ENCODE measurements around the gene MACROD1.
A peak's percentile ranks its signal among the peaks of the same experiment; 100 is the strongest.

Gene MACROD1

GRCh38 chr11:64074239-64074638 is 91.7 kb downstream of the MACROD1 start:
- DNase-seq (ENCODE audit: low spot score) = no peak

DNA sequence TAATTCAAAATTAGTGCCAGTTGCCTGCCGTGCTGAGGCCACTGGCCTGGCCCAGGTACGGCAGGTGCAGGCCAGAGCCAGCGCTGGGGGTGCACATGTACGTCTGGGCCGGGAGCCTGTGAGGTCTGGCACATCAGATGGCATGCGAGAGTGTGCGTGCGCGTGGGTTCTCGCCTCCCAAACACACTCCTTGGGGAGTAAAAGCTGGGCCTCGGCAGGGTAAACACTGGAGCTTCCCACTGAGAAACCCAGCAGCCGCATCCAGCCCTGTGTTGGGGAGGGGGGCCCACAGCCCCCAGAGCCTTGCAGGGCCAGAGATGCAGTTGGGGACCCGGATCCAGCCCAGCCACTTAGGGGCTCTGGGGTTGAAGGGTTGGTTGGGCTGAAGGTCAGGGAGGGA is 92.4 kb downstream of the MACROD1 start:
- no peak for DNase-seq (ENCODE audit: low spot score)

GRCh38 chr11:64072871-64073270 is 93.0 kb downstream of the MACROD1 start:
- DNase-seq (ENCODE audit: low spot score) = no peak

DNA sequence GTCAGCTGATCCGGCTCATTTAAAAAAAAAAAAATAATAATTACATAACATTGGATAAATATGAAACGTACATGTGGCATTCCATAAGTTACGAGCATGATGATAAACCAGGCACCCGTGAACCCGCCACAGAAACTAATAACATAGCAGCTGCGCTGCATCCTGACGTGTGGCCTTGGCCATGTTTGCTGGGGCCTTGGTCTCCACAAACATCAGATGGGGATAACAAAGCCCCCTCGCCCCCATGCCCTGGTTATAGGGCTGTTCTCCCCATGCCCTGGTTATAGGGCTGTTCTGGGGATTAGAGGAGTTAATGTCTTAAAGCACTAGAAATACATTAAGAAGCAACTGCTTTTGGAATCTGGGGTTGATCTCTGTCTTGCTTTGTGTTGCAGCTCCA is 93.5 kb downstream of the MACROD1 start:
- no peak for DNase-seq (ENCODE audit: low spot score)

GRCh38 chr11:64071849-64072248 is 94.1 kb downstream of the MACROD1 start:
- no peak for DNase-seq (ENCODE audit: low spot score)

DNA sequence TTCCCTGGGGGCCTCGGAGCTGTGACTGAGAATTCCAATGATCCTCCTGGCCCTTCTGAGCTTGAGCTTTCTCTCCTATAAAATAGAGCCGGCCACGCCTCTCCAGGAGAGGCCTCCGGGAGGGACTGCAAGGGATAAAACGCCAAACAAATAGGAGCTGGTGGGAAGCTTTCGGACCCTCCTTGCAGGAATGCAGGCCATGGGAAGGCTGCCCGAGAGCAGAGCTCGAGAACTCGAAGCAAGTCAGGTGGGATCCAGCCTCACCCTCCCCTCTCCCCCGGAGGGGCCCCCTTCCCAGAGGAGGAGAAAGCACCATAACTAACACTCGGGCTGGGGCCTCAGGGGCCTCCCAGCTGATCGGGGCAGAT is 95.6 kb downstream of the MACROD1 start:
- DNase-seq (ENCODE audit: low spot score) = no peak

DNA sequence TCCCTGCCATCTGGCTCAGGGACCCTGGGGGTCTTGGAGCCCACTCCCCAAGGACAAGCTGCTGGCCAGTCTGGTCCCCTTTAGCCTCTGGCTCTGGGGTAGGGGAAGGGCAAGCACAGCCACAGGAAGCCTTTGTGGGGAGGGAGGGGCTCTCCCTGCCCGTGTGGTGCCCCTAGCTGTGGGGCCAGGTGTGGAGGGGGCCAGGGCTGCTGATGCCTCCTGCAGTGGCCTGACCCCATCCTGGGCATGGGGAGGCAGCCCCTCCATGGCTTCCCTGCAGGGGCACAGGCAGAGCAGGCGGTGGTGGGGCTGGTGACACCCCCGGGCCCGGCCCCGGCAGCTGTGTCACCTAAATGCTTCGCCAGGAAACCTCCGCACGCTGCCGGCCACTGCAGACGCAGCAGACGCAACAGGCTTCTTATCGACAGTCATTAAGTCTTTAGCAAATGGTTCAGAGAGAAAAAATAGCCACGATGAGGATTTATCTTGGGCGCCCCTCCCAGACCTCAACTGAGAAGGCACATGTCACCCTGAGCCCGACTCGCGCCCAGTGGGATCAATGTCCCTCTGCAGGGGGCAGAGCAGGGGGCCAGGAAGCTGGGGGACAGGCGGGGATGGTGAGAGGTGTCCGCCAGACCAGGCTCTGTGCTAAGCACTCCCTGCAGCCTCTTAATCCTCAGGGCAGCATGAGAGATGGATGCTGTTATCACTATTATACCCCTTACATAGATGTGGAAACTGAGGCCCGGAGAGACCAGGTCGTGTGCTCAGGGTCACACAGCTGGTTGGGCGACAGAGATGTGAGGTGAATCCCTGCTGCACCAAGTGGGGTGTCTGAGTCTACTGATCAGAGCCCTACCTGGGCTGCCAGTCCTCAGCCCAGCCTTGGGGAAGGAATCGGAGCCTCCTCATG is 96.3 kb downstream of the MACROD1 start:
- DNase-seq (ENCODE audit: low spot score) = no peak

DNA sequence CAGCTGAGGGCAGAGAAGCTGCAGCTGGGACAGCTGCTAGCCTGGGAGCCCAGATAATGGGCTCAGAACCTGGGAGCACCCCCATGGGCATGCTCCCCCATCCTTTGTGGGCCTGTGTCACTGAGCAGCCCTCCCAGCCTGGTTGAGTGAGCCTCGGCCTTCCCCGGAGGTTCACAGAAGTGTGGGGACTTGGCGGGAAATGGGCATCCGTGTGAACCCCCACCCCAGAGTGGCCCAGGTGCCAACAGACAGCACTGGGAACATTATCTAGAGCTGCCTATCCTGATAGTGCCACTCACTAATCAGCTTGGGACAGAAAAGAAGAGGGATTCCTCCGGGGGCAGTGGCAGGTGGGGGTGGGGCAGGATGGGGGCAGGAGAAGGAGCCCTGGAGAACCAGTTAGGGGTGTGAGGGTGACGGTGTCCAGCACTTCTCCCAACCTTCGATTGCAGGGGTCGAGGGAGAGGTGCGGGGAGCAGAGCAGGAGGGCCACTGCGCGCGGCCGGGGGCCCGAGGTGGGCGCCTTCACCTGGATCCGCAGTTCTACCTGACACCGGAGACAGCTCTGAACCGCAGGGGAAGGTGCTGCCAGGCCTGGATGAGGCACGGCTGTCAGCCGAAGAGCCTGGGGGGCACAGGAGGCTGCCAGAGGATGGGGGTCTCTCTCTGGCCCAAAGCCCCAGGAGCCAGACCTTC is 97.1 kb downstream of the MACROD1 start:
- DNase-seq (ENCODE audit: low spot score) = no peak

DNA sequence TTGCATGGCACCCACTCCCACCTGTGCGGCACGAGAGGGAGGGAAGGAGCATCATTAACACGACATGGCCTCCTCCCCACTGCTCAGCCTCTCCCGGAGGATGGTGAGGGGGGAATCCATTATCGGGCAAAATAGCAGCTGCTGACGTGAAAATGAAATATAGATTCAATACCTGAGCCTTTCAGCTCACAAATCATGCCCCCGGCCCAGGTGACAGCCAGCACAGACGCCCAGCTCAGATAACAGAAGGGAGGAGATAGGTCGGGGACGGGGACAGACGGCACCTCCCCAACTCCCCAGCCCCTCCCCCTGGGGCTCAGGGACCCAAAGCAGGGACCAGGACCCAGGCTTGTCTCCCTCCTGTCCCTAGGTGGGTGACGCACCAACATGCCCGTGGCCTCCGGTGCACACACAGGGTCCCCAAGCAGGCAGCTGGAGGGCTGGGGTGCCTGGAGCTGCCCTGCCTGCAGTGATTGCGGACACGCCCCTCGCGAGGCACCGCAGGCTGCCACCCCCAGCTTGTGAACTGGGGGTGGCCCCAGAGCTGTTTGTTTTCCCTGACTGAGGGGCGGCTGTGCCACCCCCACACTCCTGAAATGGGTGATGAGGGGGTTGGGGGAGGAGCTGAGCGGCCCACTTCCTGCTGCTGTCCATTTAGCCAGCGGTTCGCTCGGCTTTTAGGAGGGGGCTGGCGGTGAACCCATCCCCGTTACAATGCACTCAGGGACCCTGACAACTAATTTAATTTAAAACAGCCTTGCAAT is 98.5 kb downstream of the MACROD1 start:
- DNase-seq (ENCODE audit: low spot score) = no peak

DNA sequence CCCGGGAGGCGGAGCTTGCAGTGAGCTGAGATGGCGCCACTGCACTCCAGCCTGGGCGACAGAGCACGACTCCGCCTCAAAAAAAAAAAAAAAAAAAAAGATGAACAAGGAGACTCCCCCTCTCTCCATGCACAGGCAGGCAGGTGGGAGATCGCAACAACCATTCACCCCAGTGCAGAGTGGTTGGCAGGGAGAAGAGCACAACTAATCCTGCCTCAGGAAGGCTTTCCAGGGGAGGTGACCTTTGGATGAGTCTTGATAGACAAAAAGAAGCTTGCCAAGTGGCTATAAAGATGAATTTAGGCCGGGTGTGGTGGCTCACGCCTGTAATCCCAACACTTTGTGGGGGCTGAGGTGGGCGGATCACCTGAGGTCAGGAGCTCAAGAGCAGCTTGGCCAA is 100.2 kb downstream of the MACROD1 start:
- DNase-seq (ENCODE audit: low spot score) = no peak

GRCh38 chr11:64065141-64065465 is 100.8 kb downstream of the MACROD1 start:
- DNase-seq (ENCODE audit: low spot score) = no peak

- DNase-seq (ENCODE audit: low spot score) = no peak
These were observed 101.4 kb downstream of the MACROD1 start for GRCh38 chr11:64064374-64065140.

DNA sequence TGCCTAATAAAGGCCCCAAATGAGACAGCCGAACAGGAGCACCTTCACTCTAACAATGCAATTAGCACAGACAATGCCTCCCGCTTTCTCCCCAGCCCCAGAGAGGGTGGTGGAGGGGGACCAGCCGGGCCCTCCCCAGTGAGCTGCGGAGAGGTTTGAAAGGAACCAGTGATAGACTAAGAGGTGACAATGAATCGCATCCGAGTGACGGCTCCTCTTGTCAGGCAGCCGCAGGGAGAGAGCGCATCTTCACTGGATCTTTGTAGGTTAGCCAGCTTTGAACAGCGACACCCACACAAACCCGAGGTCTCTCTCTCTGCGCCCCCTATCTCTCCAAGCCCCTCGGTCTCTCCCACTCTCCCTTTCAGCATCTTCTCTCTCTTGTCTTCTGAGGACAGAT is 102.1 kb downstream of the MACROD1 start:
- DNase-seq (ENCODE audit: low spot score) = no peak

DNA sequence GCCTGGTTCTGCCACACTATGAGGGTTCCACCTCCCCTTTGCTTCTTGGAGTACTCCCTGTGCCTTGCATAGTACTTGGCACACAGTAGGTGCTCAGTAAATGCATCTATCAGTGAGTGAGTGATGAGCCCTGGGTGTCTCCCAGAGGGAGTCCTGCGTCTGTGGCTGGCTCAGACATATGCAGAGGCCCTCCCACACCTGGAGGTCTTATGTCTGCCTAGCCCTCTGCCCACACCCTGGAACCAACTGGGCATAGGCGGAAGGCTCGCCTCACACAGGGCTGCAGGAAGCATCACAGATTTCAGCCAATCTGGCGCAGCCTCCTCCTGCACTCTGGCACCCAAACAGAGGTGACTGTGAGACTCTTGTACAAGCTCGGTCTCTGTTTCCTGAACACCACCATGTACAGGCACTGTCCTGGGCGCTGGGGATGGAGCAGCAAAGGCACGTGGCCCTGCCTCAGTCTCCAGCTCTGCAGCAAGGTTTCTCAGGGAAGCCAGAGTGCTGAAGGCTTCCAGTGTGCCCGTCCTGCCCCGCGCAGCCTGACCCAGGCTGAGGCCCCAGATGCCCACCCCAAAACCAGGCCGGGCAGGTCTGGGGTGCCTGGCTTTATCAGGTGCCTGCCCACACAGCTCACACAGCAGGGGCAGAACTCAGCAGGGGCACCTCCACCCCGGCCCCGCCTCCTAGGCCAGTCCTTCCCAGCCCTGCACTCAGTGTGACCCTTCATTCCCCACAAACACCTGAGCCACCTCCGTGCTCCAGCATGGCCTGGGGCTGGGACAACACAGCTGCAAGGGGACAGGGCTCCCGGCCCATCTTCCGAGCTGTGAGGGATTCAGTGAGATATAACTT is 103.5 kb downstream of the MACROD1 start:
- DNase-seq (ENCODE audit: low spot score) = no peak

GRCh38 chr11:64060861-64061444 is 105.0 kb downstream of the MACROD1 start:
- DNase-seq (ENCODE audit: low spot score) = peak; percentile 74

DNA sequence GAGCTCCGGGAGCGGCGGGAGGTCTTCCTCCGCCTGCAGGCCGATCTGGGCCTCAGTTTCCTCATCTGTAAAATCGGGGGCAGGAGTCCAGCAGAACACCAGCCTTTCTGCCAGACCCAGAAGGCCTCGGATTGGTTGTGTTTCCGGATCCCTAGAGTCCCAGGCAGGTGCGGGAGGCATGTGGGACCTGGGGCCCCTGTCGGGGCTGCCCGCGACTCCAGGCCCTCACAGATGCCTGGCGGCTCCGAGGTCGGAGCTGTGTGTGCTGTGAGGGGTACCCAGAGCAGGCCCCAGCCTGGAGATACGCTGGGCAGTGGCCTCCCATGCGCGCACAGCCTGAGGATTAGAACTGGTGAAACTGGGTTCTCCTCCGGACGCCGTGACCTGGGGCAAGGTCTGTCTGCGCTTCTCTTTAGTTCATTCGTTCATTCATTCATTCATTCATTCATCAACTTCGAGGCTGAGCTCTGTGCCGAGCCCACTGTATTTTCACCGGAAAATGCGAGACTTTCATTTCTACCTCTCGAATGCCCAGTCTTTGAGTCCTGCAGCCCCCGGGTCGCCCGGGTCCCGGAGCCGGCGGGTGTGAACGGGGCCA is 105.6 kb downstream of the MACROD1 start:
- DNase-seq (ENCODE audit: low spot score) = no peak

GRCh38 chr11:64059339-64060140 is 106.4 kb downstream of the MACROD1 start:
- DNase-seq (ENCODE audit: low spot score) = no peak

DNA sequence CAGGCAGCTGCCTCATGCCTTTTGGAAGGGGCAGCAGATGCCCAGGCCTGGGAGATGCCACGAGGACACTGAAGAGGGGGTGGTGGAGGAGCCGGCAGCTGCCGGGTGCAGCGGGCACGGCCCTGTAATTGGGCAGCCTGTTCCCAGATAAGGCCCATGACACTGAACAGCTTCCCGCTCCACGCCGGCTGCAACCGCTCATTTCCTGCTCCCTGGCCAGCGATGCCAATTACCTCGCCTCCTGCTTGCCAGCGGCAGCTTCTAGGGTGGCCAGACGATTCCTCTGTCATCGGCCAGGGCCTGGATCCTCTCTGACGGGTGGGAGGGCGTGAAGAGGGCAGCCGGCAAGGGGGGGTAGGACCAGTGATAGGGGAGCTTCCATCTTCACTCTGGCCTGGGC is 107.4 kb downstream of the MACROD1 start:
- DNase-seq (ENCODE audit: low spot score) = no peak

DNA sequence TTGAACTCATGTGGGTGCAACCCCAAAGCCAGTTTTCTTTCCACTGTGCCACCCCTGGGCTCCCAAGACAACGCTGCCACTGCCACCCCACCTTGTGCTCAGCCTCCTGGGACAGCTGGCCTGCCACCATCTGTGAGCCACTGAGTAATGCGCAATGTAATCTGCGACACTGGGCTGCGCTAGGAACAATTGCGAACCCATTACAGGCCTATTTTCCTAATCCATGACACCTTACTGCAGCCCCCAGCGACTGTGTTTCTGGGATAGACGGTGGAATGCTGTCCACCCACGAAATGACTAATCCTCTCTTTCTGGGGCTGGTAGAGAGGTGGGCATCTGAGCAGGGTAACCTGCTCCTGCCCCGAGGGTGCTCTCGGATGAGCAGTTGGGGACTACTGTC is 108.0 kb downstream of the MACROD1 start:
- no peak for DNase-seq (ENCODE audit: low spot score)

DNA sequence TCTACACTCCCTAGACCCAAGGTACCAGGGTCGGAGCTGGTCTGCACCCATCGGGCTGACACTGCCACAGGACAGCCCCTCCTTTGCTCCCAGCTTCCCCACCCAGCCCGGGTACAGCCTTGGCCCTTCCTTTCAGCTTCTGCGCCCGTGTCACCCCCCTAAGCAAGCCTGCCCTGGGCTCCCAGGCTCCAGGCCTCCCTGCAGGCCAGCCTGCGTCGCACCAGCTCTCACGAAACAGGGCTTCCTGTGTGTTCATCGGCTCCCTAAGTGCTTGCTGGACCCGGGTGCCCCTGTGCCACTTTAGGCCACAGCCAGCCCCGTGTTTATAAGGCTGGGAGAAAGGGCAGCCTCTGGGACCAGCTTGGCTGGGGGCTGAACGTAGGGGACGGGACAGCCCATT is 109.1 kb downstream of the MACROD1 start:
- no peak for DNase-seq (ENCODE audit: low spot score)

Measured in globus pallidus (tissue), 1 donor.